ENCODE measurements around the gene TNFSF12. TPM values are rescaled to one million over a fixed set of nuclear protein-coding genes. Genes with fewer than 3 reads are reported as not detected.
A peak's percentile ranks its signal among the peaks of the same experiment; 100 is the strongest.

The TNFSF12 gene, protein sequence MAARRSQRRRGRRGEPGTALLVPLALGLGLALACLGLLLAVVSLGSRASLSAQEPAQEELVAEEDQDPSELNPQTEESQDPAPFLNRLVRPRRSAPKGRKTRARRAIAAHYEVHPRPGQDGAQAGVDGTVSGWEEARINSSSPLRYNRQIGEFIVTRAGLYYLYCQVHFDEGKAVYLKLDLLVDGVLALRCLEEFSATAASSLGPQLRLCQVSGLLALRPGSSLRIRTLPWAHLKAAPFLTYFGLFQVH
- 9.2 and 26.1 TPM in 2 replicates for total RNA-seq

DNA sequence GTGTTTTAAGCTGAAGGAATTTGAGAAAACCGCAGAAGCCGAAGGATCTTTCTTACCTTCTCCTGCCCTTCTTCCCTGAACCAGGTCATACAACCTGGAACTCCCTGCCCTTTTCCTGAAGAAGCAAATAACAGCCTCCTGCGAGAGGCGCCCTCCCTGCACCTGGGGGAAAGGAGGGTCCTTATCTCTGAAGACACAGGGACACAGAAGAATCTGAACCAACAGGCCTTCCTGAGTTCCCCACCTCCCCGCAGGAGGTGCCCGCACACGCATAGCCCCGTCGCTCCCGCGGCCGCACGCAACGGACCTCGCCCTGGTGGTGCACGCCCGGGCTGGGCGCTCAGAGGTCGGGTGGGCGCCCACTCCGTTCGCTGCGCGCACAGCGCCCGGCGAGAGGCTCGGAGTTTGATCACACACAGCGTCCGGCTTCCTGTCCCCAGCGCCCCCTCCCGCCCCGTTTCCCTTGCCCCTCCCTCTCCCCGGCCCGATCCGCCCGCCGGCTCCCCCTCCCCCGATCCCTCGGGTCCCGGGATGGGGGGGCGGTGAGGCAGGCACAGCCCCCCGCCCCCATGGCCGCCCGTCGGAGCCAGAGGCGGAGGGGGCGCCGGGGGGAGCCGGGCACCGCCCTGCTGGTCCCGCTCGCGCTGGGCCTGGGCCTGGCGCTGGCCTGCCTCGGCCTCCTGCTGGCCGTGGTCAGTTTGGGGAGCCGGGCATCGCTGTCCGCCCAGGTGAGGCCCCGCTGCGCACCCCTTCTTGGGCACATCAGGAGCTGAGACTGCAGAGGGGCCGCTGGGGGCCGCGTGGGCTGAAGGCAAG lies at the start of gene TNFSF12:
Gene TNFSF12, plus strand, starts transcription at position 474 of the 816 bp plus-strand sequence. Its CDS starts 96 bp downstream, at position 570.
- DNase-seq: peak; percentile 44

GRCh38 chr17:7499161-7499560 lies 49.7 kb upstream of the TNFSF12 start:
- DNase-seq: no peak

DNA sequence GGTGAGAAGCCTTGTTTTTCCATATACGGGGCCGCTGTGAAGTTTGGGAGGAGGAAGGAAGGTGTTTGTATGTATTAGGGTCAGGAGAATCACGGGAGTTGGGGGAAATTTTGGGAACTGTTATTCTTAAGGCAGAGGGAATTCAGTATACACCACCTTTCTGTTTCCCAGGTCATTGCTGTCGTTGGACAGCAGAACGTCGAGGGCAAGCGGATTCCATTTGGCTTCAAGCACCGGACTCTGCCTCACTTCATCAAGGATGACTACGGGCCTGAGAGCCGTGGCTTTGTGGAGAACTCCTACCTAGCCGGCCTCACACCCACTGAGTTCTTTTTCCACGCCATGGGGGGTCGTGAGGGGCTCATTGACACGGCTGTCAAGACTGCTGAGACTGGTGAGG lies 47.1 kb upstream of the TNFSF12 start:
- DNase-seq: no peak

DNA sequence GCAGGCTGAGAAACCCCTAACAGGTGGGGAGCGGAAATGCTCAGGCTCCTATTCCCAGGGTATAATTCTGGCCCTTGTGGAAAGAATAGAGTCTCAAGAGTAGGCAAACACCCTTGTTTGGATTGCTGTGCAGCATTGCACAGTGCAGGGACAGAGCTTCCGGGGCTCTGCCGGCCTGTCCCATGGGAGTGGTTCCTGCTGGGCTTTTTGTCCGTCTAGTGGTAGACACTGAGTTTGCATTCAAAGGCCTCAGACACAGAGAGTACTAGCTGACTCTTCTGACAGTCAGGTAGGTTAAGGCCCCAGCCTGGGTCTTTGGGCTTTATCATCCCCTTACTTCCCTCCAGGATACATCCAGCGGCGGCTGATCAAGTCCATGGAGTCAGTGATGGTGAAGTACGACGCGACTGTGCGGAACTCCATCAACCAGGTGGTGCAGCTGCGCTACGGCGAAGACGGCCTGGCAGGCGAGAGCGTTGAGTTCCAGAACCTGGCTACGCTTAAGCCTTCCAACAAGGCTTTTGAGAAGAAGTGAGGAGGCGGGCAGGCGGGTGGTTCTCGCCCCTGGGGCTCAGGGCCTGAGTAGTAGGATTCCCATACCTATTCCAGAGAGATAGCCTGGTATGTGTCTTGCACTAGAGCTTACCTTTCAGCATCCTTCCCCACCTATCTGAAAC lies 46.5 kb upstream of the TNFSF12 start:
- no peak for DNase-seq

- DNase-seq: peak; percentile 31
These were observed 45.9 kb upstream of the TNFSF12 start for GRCh38 chr17:7502987-7503386.

GRCh38 chr17:7503521-7503920 lies 45.3 kb upstream of the TNFSF12 start:
- no peak for DNase-seq

DNA sequence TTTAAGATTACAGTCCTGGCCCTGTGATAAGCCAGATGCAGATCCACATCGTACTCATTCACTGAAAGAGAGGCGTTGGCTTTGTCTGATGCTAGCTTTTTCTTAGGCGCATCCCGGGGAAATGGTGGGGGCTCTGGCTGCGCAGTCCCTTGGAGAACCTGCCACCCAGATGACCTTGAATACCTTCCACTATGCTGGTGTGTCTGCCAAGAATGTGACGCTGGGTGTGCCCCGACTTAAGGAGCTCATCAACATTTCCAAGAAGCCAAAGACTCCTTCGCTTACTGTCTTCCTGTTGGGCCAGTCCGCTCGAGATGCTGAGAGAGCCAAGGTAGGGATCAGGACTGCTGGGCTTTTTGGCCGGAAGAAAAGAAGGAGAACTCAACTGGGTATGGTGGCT lies 40.7 kb upstream of the TNFSF12 start:
- DNase-seq: no peak

- no peak for DNase-seq
These were observed 40.0 kb upstream of the TNFSF12 start for GRCh38 chr17:7508846-7509245.

GRCh38 chr17:7509937-7510336 lies 38.9 kb upstream of the TNFSF12 start:
- DNase-seq: no peak

DNA sequence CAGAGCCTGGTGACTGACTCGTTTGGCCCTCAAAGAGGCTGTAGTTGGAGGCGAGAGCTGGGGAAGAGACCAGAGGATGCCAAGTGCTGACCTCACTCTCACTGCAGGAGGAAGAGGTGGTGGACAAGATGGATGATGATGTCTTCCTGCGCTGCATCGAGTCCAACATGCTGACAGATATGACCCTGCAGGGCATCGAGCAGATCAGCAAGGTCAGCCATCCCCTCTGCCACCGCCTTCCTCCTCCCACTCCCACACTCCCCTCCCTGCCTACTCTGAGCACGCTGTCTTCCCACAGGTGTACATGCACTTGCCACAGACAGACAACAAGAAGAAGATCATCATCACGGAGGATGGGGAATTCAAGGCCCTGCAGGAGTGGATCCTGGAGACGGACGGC lies 37.8 kb upstream of the TNFSF12 start:
- no peak for DNase-seq

GRCh38 chr17:7512105-7512504 lies 36.8 kb upstream of the TNFSF12 start:
- DNase-seq: no peak

DNA sequence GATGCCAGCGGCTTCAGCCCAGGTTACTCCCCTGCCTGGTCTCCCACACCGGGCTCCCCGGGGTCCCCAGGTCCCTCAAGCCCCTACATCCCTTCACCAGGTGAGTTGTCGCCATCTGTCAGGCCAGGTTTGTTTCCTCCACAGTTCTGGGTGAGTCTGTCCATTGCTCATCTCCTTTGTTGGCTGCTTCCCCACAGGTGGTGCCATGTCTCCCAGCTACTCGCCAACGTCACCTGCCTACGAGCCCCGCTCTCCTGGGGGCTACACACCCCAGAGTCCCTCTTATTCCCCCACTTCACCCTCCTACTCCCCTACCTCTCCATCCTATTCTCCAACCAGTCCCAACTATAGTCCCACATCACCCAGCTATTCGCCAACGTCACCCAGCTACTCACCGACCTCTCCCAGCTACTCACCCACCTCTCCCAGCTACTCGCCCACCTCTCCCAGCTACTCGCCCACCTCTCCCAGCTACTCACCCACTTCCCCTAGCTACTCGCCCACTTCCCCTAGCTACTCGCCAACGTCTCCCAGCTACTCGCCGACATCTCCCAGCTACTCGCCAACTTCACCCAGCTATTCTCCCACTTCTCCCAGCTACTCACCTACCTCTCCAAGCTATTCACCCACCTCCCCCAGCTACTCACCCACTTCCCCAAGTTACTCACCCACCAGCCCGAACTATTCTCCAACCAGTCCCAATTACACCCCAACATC lies 35.9 kb upstream of the TNFSF12 start:
- no peak for DNase-seq

DNA sequence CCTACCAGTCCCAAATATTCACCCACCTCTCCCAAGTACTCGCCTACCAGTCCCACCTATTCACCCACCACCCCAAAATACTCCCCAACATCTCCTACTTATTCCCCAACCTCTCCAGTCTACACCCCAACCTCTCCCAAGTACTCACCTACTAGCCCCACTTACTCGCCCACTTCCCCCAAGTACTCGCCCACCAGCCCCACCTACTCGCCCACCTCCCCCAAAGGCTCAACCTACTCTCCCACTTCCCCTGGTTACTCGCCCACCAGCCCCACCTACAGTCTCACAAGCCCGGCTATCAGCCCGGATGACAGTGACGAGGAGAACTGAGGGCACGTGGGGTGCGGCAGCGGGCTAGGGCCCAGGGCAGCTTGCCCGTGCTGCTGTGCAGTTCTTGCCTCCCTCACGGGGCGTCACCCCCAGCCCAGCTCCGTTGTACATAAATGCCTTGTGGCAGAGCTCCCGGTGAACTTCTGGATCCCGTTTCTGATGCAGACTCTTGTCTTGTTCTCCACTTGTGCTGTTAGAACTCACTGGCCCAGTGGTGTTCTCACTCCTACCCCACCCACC lies 34.9 kb upstream of the TNFSF12 start:
- DNase-seq: no peak

GRCh38 chr17:7515911-7516610 lies 32.8 kb upstream of the TNFSF12 start:
- no peak for DNase-seq

DNA sequence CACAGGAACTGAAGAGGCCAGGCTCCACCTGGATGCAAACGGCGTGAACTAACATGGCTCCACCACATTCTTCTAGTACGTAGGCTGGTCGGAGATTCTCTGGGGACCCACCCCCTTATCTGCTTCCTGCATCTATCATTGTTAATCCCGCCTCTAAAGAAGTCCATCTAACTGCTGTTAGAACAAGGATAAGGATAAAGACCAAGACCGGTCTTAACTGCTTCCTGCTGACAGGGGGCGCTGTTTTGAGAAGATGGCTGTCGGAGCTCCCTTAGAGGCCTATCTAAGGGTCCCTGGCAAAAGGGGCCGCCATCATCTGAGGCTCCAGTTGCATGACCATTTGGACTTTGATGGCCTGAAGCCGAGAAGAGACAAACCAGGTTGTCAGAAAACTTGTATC lies 25.8 kb upstream of the TNFSF12 start:
- peak; percentile 60 for DNase-seq

DNA sequence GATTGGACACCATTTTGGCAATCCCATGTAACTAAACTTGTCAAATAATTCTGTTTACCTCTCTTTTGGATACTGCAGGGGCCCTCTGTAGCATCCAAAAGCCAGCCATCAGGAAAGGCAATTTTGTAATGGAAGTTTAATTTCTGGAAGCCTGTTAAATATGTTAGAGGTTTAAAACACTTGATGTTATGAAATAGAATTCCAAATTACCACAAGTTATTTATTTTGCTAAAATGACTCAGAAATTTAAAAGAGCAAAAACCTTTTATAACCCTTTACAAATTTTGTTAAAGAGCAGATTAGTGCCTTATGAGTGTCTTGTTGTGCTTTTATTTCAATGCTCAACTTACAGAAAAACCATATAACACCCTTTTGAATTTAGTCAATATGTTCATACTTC lies 20.0 kb upstream of the TNFSF12 start:
- no peak for DNase-seq

DNA sequence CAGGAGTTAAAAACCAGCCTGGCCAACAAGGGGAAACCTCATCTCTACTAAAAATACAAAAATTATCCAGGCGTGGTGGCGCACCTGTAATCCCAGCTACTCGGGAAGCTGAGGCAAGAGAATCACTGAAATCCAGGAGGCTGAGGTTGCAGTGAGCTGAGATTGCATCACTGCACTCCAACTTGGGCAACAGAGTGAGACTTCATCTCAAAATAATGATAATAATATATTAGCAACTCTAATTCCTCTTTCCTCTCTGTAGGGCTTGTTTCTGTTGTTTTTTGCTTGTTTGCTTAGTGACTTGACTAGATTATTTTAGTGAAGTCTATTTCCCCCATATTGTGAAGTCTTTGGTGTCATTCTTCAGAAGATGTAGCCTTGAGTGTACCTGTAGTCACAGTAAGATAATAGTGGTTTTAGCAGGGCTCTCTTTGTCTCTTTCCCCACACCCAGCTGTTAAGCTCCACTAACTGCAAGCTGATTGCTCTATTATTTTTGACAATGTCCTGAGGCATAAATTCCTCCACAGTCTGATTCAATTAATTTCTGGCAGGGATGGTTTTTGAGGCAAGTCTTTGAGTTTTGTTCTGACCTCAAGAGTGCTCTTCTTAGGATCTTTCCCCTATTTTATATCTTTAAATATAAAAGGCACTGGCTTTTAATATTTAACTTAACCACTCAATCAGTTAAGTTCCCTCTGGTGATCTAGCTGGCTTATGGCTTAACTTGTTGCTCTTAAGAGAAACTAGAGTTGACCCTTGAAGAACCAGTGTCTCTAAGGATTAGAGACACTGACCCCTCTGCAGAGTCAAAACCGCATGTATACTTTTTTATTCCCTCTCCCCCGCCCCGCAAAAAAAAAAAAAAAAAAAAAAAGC lies 18.6 kb upstream of the TNFSF12 start:
- no peak for DNase-seq

GRCh38 chr17:7538050-7538449 lies 10.8 kb upstream of the TNFSF12 start:
- DNase-seq: no peak

GRCh38 chr17:7538891-7539545 lies 9.8 kb upstream of the TNFSF12 start:
- peak; percentile 66 for DNase-seq

GRCh38 chr17:7541074-7541621 lies 7.7 kb upstream of the TNFSF12 start:
- no peak for DNase-seq
